ENCODE measurements around the gene ZNF516.

- TF ChIP-seq CTCF (IDR thresholded peaks at IDR 0.05; ENCODE audit: insufficient read depth, low read length) = no peak
- TF ChIP-seq SPI1 (IDR thresholded peaks at IDR 0.05; ENCODE audit: borderline replicate concordance, low read depth) = no peak
- no peak for TF ChIP-seq POLR2AphosphoS5 (IDR thresholded peaks at IDR 0.05; ENCODE audit: low read depth)
Measured at GRCh38 chr18:76357174-76357573, 137.9 kb downstream of the ZNF516 start.
